ENCODE measurements around the gene COL24A1.
"Not testable (repeated sequence)": the region's sequence is repeated elsewhere in the genome, so short reads cannot be mapped to it uniquely, and the experiment has no call there.

COL24A1 gene

DNA sequence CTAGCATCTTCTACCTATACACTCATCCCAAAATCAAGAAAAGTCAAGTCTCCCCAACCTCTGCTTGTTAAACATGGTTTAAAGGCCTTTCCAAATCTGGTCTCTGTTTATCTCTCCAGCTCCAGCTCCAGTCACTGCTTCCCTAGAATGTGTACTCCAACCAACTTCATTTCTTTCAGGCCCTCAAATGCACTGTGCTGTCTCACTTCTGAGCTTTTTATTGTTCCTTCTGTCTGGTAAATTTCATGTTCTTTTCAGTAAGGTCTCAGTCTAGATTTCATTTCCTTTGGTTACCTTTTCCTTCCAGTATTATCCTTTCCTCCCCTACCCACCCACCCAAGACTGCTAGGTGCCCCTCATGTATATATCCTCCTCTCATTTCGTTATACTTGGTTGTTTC is 3.7 kb downstream of the COL24A1 start:
- no peak for DNase-seq (ENCODE audit: low spot score)

DNA sequence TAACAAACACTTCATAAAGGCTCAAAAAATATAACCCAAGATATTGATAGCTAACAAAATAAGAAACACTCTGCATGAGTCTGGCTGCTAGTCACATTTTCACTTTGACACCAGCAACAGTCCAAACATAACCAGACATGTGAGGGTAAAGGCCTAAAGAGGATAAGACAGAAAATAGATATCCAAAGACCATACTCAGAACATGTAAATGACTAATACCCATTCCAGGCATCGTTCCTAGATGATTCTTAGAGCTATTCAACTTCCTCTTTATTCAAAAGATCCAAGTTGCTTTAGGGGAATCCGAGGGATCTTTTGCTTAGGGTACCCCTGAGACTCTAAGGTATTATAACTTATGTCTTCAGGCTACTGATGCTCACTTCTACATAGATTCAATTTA is 5.1 kb downstream of the COL24A1 start:
- no peak for DNase-seq (ENCODE audit: low spot score)

DNA sequence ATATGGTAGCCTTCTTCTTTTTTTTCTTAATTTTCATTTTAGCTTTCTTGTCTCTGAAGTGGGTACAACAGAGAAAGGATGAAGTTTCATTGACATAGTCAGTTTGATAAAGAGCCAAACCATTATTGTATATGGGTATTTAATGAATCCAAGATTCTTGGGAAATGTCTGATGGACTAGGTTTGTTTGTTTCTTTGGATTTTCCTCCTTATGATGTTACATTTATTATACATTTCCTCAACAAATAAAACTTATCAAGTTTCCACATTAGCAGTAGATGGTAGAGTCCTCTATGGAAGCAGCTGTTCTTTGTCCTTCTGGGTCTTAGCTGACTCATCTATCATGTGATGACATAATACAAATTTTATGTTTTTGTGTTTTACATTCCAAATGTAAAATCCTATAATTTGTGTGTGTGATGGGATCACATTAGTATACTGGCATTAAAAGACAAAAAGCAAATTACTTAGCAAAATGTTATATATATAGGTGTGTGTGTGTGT is 6.0 kb downstream of the COL24A1 start:
- no peak for DNase-seq (ENCODE audit: low spot score)

DNA sequence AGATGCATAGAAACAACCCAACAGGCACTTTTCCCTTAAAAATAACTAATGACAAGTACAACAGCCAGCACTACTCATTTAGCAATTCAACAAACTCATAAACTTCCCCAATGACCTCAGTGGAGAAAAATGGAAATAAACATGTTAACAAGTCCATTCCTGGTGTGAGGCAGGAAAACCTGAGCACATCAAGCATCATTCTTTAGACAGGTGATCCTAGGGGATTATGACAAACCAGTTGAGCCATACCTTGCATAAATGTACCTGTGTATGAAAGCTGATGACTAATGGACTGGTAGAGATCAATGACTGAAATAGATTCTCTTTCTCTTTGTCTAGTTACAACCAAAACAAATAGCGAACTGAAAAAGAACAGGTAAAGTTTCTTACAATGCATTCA is 7.0 kb downstream of the COL24A1 start:
- no peak for DNase-seq (ENCODE audit: low spot score)

DNA sequence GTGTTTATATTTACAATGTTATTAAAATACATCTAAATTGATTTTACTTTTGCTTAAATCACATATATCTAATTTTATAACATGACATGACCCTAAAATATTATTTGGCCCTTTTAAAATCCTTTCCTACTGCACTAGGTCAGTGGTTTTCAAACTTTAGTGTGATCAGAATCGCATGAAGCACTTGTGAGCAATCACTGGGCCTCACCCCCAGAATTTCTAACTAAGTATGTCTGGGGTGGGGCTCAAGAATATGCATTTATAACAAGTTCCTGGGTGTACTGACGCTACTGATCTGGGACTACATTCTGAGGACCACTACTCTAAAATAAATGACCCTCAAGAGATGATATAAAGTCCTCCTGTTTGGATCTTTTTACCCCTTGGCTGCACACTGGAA is 8.8 kb downstream of the COL24A1 start:
- no peak for DNase-seq (ENCODE audit: low spot score)

DNA sequence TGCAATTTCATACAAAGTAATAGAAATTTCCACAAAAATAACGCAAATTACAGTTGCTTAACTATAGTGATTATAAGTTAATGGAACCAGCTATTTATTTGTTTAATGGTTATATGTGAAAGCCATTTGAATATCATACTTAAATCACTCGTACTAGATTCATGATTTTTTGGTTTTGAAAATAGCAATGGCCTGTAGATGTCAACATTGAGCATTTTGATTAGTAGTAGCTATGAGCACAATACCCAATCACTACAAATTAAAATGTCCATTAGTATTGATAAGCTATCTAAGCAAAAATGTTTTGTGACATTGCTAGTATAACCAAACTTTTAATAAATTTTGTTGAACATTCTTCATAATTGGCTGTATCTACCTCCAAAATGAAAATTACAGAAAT is 10.0 kb downstream of the COL24A1 start:
- no peak for DNase-seq (ENCODE audit: low spot score)

DNA sequence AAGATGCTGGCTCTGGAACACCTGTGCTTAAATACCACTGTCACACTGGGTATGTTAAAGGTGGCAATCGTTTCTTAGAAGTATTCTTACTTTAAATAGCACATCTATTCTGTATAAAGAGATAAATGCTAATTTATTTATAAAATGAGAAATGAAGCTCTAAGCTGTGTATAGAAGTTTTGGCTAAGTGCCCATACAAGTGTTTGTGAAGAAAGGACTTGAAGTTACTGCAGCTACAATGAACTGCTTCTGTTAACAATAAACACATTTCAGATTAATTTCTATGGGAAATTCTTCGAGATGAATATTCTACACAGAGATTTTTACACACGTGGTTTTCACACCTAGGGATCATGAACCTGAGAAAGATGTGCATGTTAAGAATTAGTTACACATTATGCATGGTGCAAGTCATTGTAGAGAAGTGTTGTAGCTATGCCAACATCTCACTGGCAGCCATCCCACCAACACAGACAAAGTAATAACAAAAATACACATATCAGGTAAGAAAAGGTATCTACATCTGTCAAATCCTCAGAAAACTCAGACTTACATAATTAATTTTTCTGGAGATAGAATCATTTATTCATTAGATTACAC is 16.2 kb downstream of the COL24A1 start:
- no peak for DNase-seq (ENCODE audit: low spot score)

DNA sequence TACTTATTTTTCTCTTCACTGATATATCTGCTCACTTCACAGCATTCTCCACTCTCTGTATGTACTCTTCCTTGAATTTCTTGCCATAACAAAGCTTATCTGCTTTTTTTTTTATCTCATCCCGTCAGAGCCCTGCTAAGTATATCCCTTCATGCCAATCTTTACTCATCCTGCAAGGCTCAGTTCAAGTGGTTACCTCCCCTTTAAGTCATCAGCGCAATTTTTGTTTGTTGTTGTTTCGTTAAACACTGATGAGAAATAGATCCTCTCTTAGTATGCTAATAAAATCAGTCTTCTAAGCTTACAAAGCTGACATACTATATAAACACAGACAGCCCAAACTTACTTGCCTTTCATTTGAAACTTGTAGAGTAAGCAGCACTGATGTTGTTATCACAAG is 17.8 kb downstream of the COL24A1 start:
- DNase-seq (ENCODE audit: low spot score), result no peak

DNA sequence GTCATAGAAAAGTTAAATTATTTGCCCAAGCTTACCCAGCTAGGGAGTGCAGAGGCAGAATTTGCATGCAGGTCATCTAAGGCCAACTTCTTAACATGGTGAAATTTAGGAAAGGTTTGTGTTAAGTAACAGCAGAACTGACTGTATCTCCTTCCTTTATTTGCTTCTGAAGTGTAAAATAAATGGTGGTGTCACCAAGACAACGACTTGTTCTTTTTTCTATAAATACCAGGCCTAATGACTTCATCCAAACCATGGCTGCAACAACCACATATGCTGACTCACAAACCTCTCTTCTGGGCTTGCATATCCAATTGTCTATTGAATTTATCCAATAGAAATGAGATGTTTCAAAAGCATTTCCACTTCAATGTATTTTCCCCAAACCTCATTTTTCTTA is 19.1 kb downstream of the COL24A1 start:
- no peak for DNase-seq (ENCODE audit: low spot score)

DNA sequence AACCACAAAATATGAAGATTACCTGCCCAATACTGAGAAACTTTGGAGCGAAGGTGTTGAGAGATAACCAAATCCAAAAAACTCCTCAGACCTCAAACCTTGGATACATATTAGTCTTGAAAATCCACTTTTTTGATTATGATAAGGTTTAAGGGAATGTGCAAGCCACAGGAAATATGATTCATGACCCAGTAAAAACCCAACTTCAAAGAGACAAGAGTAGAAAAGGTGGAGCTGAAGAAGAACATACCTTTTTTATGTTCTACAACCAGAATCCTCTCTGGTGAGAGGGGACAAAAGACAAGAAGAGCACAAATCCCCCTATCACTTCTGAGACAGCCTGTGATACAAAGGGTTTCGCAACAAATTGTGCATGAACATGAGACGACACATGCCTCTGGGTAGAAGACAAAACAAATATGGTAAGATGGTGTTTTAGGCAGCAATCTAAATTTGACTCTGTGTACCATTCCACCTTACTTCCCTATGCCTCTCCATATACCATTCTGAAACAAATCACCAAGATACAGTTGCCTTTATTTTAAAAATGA is 37.3 kb downstream of the COL24A1 start:
- DNase-seq (ENCODE audit: low spot score), result no peak

DNA sequence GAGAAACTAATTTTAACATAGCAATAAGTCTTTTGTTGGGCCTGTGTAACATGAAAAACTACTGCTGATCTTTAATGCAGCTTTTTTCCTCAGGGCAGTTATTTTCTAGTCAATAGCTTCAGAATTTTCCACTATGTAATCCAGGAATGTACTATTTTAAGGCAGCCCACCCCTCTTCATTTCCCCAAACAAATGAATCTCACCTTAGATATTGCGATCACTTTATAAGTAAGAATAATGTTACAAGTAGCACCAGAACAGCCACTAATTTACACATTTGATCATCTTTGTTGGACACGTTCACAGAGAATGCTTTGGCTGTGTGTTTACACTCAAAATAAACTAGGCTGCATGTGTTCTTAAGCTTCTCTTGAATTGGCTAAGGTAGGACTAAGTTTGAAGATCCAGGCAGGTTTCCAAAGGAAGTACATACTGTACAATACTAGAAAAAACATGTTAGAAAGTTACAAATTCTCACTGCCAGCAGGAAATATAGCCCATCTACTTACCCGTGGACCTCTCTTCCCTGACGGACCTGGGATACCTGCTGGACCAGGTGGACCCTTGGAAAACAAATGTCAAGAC is 41.7 kb downstream of the COL24A1 start:
- no peak for DNase-seq (ENCODE audit: low spot score)

DNA sequence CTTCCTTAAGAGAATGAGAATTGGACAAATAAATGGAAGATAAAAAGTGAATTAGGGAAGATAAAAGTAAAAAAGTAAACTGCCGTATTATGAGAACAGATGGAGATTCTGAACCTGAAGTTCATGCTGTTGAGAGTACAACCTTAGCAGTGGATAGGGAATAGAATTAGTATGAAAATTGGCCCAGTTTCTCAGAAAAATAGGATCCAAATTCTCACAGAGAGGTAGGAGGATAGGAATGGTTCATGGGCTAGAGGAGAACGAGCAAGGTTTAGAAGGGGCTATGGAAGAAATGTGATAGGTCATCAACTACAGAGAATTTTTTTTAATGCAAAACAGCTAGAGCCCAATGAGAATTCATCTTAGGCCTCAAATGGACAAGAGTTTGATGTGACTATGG is 42.3 kb downstream of the COL24A1 start:
- DNase-seq (ENCODE audit: low spot score), result no peak

DNA sequence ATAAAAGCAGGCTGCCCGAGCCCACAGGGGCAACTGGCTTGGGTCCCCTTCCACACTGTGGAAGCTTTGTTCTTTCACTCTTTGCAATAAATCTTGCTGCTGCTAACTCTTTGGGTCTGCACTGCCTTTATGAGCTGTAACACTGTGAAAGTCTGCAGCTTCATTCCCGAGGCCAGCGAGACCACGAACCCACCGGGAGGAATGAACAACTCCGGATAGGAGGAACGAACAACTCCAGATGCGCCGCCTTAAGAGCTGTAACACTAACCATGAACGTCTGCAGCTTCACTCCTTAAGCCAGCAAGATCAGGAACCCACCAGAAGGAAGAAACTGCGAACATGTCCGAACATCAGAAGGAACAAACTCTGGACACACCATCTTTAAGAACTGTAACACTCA is 45.0 kb downstream of the COL24A1 start:
- DNase-seq (ENCODE audit: low spot score), result not testable (repeated sequence)

DNA sequence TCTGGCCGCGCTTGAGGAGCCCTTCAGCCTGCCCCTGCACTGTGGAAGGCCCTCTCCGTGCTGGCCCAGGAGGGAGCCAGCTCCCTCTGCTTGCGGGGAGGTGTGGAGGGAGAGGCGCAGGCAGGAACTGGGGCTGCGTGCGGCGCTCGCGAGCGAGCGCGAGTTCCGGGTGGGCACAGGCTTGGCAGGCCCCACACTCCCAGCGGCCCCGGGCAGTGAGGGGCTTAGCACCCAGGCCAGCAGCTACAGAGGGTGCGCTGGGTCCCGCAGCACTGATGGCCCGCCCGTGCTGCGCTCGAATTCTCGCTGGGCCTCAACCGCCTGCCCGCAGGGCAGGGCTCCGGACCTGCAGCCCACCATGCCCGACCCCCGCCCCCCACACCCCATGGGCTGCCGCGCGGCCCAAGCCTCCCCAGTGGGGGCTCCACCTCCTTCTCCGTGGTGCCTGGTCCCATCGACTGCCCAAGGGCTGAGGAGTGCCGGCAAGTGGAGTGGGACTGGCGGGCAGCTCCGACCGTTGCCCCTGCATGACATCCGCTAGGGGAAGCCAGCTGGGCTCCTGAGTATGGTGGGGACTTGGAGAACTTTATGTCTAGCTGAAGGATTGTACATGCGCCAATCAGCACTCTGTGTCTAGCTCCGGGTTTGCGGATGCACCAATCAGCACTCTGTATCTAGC is 46.0 kb downstream of the COL24A1 start:
- DNase-seq (ENCODE audit: low spot score), result no peak

DNA sequence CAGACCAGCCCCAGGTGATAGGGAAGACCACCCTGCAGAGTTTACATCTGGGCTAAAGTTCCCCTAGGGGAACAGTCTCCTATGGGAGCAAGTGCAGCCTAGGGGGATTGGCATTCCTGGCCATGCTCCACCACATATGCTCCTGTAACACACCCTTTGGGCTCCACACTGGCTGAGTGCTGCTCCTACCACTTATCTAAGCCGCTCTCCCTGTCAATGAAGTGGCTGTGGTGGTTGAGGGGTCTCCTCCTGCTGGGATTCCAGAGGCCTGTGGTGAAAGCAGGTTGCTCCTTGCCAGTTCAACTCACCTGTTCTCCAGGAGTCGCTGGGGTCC is 51.1 kb downstream of the COL24A1 start:
- no peak for DNase-seq (ENCODE audit: low spot score)

DNA sequence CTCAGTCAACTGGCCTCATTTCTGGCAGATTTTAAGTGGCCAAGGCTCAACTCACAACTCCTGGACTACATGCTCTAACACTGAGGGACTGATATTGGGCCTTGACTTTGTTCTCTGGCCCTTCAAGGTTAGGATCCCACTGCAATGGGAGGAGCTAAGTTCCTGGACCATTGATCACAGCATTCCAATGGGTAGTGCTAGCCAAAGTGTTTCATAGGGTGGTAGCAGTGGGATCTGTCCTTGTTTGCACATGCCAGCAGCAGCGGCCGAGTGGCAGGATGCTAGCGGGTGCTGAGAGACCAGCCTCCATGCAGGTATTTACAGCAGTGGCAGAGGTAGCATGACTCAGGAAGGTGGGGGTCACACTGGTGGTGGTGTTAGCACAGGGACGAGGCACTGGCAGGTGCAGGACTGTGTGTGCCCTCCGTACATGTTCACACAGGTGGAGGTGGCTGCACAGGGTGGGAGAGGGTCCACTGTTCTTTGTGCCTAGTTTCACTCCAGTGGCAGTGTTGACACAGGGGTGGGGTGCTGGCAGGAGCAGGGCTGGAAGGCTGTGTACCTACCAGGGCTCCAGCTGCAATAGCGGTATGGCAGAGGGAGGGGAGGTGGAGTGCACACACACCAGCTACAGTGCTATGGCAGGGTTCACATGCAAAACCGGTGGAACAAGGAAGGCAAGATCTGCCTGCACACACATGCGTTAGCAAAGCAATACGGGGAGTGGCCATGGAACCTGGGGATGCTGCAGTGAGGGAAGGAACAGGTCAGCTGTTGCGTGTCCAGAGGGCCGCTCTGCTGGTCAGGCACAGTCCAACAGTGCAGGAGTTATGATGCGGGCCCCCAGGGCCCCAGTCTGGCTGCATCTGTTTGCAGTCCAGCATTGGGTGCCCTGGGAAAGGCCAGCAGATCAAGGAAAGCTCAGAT is 51.7 kb downstream of the COL24A1 start:
- DNase-seq (ENCODE audit: low spot score), result no peak

DNA sequence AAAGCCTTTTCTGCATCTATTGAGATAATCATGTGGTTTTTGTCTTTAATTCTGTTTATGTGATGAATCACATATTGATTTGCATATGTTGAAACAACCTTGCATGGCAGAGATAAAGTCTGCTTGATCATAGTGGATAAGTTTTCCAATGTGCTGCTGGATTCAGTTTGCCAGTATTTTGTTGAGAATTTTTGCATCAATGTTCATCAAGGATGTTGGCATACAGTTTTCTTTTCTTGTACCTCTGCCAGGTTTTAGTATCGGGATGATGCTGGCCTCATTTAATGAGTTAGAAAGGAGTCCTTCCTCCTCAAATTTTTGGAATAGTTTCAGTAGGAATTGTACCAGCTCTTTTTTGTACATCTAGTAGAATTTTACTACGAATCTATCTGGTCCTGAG is 55.0 kb downstream of the COL24A1 start:
- no peak for DNase-seq (ENCODE audit: low spot score)

DNA sequence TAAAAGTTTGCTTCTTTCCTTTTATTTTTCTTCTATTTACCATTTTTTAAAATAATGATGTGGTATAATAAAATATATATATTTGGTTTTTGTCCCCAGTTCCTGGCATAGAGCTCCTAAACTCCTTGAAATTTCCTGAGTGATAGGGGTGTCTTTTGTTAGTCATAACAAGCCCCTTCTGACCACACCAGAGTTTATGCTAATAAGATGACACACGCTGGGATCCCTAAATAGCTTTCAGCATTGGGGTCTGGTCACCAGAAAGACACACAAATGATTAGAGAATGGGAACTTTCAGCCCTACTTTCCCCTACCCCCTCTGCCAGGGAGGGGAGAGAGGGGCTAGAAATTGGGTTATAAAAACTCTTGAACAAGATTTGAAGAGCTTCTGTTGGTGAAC is 56.2 kb downstream of the COL24A1 start:
- DNase-seq (ENCODE audit: low spot score), result no peak

DNA sequence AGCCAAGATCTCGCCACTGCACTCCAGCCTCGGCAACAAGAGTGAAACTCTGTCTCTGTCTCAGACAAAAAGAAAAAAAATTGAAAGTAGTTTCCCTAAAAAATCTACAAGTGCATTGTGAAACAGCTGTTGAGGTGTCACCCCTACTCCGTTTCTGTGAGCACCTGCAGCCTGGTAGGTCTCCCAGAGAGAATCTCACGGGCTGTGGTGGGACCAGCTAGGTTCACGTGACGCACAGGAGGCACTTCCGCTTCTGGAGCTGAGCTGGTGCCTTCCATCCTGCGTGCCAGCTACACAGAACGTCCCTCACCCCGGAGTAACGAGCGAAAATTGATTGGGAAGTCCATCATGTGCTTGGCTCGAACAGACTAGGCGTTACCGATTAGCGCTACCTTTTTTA is 66.8 kb downstream of the COL24A1 start:
- DNase-seq (ENCODE audit: low spot score), result no peak

DNA sequence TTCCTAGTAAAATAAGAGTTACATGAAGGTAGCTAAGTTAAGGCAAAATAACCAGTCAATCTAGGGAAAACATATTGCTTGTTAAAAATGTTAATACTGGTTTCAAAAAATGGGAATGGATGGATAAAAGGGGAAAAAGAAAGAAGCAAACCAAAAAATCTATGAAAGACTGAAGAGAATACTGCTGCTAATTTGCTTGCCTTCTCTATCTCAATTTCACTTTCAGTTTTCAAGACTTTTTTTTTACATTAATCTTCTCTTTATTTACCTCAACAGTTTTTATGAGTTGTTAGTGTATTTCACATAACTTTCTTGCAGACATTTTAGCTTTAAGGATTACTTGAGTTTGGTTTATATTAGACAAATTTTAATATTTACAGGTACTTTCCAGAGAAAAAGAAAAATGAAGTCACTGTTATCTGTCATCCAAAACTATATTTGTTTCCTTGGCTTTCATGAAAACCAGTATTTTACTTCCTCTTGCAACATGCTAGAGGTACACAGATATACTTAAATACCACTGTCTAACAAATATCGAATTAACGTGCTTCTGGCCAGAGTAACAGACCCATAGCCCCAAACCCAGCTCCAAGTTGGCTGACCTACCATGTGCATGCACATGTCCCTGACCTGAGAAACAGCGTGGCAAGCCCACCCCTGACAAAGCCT is 70.7 kb downstream of the COL24A1 start:
- DNase-seq (ENCODE audit: low spot score), result no peak

DNA sequence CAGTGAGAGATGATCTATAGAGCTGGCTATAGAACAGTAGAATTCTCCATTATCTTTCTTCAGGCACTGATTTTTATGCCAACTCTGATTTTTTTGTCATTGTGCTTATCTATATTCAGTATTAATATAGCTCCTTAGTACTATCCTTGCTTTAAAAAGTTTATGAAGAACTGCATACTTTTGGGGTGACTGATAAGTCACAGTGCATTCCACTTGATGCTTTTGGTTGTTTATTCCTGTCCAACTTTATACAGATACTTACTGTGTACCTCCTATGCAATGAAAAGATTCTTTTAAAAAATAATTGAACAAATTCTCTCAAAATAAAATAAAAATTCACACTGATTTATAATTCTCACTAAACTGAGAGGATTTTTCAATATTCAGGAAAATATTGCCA is 71.6 kb downstream of the COL24A1 start:
- DNase-seq (ENCODE audit: low spot score), result no peak

DNA sequence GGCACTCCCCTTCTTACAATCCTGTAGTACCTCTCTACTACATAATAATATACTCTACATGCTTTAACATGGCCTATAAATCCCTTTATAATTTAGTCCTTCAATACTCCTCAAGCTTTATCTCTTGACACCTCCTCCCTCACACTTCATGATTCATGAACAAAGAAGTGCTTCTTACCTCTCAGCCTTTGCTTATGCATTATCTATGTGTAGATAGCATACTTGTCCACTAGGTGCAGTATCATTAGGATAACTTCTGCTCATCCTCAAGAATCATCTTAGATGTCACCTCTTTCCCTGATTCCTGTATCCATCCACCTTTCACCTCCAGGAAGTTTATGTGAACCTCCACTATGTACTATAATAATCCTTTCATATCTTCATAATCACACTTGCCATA is 74.4 kb downstream of the COL24A1 start:
- DNase-seq (ENCODE audit: low spot score), result no peak
